Stromal cell of bone marrow (primary cell): ENCODE data around the gene PEX7.
"Not testable (repeated sequence)": the region's sequence is repeated elsewhere in the genome, so short reads cannot be mapped to it uniquely, and the experiment has no call there.

Experiments
- DNase-seq: peaks from one replicate; pipeline ENCODE4 v3.0.0-alpha.2; 2012; ENCODE audit warnings: low read depth

Gene PEX7

DNA sequence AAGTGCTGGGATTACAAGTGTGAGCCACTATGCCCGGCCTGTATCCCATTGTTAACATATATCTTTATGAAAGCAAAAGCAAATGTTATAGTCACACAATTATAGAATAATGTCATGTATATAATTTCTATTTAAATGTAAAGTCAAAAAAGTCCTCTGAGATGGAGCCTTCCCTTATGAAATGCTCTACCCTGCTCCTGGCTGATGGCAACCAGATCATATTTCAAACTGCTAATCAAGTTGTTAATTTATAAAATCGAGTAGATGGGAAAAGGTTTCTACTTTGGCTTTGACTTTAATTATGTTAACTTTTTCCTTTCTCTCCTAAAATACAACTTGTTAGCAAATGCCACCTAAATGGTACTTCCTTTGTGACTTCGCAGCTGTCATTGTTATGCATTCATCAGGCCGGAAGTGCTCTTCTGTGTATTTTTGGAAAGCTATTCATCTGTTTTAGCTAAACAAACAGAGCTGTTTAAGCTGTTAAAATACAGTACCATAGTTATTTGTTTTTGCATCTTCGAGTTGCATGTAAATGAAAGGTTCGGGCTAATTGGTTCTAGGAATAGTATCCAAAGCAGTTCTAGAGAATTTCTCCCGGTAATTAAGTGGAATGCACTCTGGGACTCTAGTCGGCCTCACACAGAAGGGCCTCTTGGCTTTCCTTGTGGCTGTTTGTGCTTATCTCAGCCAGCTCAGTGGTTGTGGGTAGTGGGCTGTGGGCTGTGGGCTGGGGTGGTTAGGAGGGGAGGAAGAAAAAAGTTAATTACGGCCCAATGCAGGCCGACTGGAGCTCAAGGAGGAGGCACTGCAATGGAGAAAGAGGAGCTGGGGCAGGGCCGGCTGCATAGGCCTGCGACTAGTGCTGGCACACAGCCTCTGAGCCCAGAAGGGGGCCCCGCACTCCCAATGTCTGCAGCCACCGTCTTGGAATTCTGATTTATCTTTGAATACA, 134.5 kb downstream of the PEX7 start:
- DNase-seq: no peak

DNA sequence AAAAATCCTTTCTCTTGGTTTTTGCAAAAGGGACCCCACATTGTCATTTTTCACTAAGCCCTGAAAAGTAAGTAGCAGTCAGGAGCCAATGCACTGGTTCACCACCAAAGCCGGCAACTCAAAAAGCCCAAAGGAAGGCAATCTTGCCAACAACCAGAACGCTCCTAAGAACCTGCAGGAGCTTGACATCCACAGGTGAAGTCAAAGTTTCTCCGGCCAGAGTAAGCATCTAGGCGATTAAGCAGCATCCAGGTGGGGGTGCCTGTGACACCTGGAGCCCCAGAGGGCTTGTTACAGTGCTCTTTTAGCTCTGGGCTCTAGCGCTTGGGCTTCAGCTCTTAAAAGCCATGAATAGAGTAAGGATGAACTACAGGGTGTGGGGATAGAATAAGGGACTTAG, 135.8 kb downstream of the PEX7 start:
- no peak for DNase-seq

DNA sequence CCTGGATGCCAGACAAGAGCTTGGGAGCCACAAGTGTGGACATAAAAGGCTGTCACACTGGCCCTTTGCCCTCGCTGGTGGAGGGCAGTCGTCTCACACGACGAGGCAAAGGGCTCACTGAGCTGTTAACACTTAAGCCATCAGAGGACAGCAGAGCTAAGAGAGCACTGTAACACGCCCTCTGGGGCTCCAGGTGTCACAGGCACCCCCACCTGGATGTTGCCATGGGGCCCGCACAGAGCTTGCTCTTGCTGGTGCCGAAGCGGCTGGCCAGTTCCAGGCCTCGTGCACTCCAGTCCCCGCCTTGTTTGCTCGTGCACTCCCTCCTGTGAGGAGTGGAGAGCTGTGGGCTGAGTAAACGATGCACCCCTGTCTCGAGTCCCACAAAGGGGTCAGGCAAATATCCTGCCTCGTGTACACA, 137.1 kb downstream of the PEX7 start:
- DNase-seq: no peak

DNA sequence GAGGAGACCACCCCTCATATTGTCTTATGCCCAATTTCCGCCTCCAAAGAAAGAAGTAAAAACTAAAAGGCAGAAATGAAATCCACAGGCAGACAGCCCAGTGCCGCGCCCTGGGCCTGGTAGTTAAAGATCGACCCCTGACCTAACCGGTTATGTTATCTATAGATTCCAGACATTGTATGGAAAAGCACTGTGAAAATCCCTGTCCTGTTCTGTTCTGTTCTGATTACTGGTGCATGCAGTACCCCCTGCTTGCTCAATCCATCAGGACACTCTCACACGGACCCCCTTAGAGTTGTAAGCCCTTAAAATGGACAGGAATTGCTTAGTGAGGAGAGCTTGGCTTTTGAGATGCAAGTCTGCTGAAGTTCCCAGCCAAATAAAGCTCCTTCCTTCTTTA, 137.5 kb downstream of the PEX7 start:
- DNase-seq: not testable (repeated sequence)

DNA sequence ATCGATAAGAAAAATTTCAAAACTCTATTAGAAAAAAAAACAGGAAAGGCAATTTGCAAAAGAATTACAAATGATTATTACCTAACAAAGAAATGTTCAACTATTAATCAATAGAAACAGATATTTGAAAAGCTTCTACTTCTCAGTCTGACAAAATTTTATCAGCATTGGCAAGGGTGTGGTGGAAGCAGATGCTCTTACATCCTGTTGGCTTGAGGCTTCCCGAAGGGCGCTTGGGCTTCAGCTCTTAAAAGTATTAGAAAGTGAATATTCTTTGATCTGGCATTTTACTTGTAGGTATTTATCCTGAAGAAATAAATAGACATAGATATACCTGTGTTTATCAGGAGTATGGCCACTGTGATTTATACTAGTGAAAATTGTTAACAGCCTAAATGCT, 138.4 kb downstream of the PEX7 start:
- no peak for DNase-seq

DNA sequence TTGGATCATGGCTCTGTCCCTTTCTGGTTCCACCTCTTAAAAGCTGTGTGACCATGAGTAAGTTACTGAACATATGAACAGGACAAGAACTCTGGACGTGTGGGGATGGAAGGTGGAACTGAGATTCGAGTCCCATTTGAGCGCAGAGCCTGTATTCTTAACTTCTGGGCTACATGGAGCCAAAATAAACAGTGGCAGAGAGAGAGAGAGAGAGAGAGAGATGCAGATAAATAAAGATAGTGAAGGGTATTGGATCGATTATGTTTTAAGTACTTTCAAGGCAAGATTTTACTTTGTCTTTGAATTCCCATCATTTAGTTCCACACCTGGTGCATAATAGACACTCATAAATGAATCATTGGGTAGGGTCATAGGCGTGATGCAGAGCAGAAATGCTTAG, 139.5 kb downstream of the PEX7 start:
- DNase-seq: no peak

DNA sequence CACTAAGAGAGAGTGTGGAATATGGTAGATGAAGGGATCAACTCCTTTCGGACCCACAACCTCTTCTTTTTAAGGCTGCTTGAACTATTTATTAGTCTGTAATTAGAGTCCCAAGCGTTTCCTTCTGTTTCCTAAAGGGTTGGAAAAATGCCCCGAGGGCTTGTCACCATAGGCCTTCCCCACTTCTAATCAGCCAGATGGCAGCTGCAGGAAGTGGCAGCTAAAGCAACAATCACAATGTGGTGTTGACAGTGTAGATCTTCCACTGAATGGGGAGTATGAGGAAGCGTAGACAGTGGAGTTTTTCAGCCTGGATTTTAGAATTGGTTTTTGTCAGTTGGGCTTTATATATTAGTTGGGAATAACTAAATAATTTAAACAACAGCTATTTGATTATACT, 140.3 kb downstream of the PEX7 start:
- no peak for DNase-seq

DNA sequence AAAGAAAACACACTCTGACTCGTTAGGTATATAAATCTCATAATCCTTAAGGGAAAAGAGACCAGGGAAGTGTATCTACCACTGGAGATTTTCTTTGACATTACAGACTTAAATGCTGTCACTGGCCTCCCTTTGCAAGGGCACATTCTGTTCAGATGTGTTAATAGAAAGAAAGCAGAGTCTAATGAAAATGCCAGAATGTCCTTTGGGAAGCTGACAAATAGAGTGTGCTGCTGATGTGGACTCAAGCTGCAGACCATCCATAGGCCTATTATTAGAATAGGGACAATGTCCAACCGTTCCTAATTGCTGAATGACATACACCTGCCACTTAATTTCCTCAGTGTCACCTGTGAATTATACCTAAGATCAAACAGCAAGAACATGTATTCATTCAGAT, 140.9 kb downstream of the PEX7 start:
- DNase-seq: no peak
